K562 (cell line): ENCODE results near the gene FAM174C. TPM values are rescaled to one million over a fixed set of nuclear protein-coding genes. Genes with fewer than 3 reads are reported as not detected.

ENCODE experiments used
- CBX1 ChIP-seq: sonication (generic); IDR thresholded peaks from 2 replicates; pipeline ENCODE4 v1.6.1; 2016; ENCODE audit warnings: antibody characterized with exemption, low read depth, mild to moderate bottlenecking
- EGR1 ChIP-seq: fragments of 450-650 bp; conservative IDR thresholded peaks from 2 replicates; pipeline ENCODE4 v1.6.1; 2017; ENCODE audit warnings: mild to moderate bottlenecking
- ETS1 ChIP-seq: conservative IDR thresholded peaks from 2 replicates; pipeline ENCODE4 v1.6.1; 2011; ENCODE audit warnings: low read depth, mild to moderate bottlenecking, low read length; ENCODE audit not compliant: control insufficient read depth
- ETV6 ChIP-seq, 3 experiments: fragments of 150-350 bp in 1 of 3; sonication (generic) in 1 of 3; formaldehyde crosslinking in 1 of 3; IDR thresholded peaks; 2 replicates each; pipeline versions ENCODE4 v1.6.1 to v1.8.0; 2014 to 2022; ENCODE audit warnings: borderline replicate concordance in 2 of 3, low read depth in 2 of 3, antibody characterized with exemption in 1 of 3, low read length in 1 of 3, mild to moderate bottlenecking in 1 of 3, missing genetic modification reagents in 1 of 3
- KAT7 ChIP-seq: sonication (generic); formaldehyde crosslinking; IDR thresholded peaks from 2 replicates; pipeline ENCODE4 v1.8.0; 2022; ENCODE audit warnings: missing genetic modification reagents, mild to moderate bottlenecking, borderline replicate concordance
- MAFK ChIP-seq: IDR thresholded peaks from 2 replicates; pipeline ENCODE4 v1.6.1; 2011; ENCODE audit warnings: low read length, improper control_type of control experiment
- MAZ ChIP-seq, 2 experiments: fragments of 450-650 bp in 1 of 2; sonication (generic) in 1 of 2; formaldehyde crosslinking; IDR thresholded peaks in 1 of 2; conservative IDR thresholded peaks in 1 of 2; 2 replicates each; pipeline versions ENCODE4 v1.4.0 to v1.5.0; 2020; ENCODE audit warnings: mild to moderate bottlenecking in 1 of 2, missing genetic modification reagents in 1 of 2
- NR2C2 ChIP-seq, 2 experiments: fragments of 200-800 bp in 1 of 2; sonication (Bioruptor generic) in 1 of 2; sonication (generic) in 1 of 2; formaldehyde crosslinking in 1 of 2; IDR thresholded peaks; 2 replicates each; pipeline versions ENCODE4 v1.6.1 to v1.8.0; 2016 to 2022; ENCODE audit warnings: mild to moderate bottlenecking in 1 of 2, missing compliant biosample characterization in 1 of 2, missing genetic modification characterization in 1 of 2, missing genetic modification reagents in 1 of 2
- PATZ1 ChIP-seq: fragments of 250-450 bp; sonication (Bioruptor Pico); IDR thresholded peaks from 2 replicates; pipeline ENCODE4 v1.5.0; 2020; ENCODE audit warnings: mild to moderate bottlenecking, borderline replicate concordance
- PHF20 ChIP-seq: fragments of 450-650 bp; IDR thresholded peaks from 2 replicates; pipeline ENCODE4 v1.6.1; 2018; ENCODE audit not compliant: partially characterized antibody
- RUNX1 ChIP-seq: sonication (generic); IDR thresholded peaks from 2 replicates; pipeline ENCODE4 v1.6.1; 2016; ENCODE audit warnings: antibody characterized with exemption, low read depth
- SAP30 ChIP-seq: fragments of 200-600 bp; sonication (generic); IDR thresholded peaks from 2 replicates; pipeline ENCODE4 v1.6.1; 2012; ENCODE audit warnings: borderline replicate concordance, low read depth, mild to moderate bottlenecking, moderate library complexity, low read length, control low read depth, inconsistent platforms; ENCODE audit not compliant: insufficient read depth, poor library complexity, severe bottlenecking
- SP1 ChIP-seq: sonication (generic); formaldehyde crosslinking; IDR thresholded peaks from 2 replicates; pipeline ENCODE4 v1.8.1; 2022; ENCODE audit warnings: mild to moderate bottlenecking, missing genetic modification reagents
- SRSF3 ChIP-seq: fragments of 200-400 bp; formaldehyde crosslinking; IDR thresholded peaks from 2 replicates; pipeline ENCODE4 v1.6.1; 2016; ENCODE audit warnings: mild to moderate bottlenecking, low read length, moderate library complexity; ENCODE audit not compliant: insufficient read depth
- ZNF12 ChIP-seq: sonication (generic); formaldehyde crosslinking; IDR thresholded peaks from 2 replicates; pipeline ENCODE4 v1.4.0; 2020; ENCODE audit warnings: mild to moderate bottlenecking, missing genetic modification reagents
- ZNF282 ChIP-seq: sonication (generic); formaldehyde crosslinking; IDR thresholded peaks from 2 replicates; pipeline ENCODE4 v1.8.1; 2023; ENCODE audit warnings: missing genetic modification reagents
- ZNF77 ChIP-seq: fragments of 250-450 bp; sonication (Bioruptor Pico); IDR thresholded peaks from 2 replicates; pipeline ENCODE4 v1.5.0; 2020
- polyA plus RNA-seq, 8 experiments: library from polyadenylated mRNA; depleted of rRNA in 4 of 8; stranded (reverse) in 5 of 8; unstranded in 3 of 8; fragments of >200 nt; fragmentation: Nextera tagmentation in 2 of 8; fragmentation: Illumina TruSeq in 1 of 8; extraction: Ambion mirVana in 2 of 8; extraction: Trizol in 1 of 8; gene quantifications; 2 replicates each; pipeline versions ENCODE4 v1.2.1 to v1.2.3, GENCODE V29; 2011 to 2014; ENCODE audit warnings: inconsistent platforms in 1 of 8, missing spikeins in 1 of 8
- total RNA-seq, 7 experiments: library from RNA; depleted of rRNA in 6 of 7; stranded (reverse); fragments of >200 nt in 6 of 7; fragmentation: Illumina TruSeq in 2 of 7; extraction: Trizol in 2 of 7; gene quantifications; 2 replicates each; pipeline versions ENCODE4 v1.2.1 to v1.2.3, GENCODE V29; 2011 to 2021; ENCODE audit warnings: low replicate concordance in 1 of 7
- TF ChIP-seq, protein P1 (sequence below): fragments of 450-650 bp; IDR thresholded peaks from 2 replicates; pipeline ENCODE4 v1.6.1; 2016; ENCODE audit warnings: borderline replicate concordance
- TF ChIP-seq, protein P2 (sequence below), 2 experiments: fragments of 250-450 bp in 1 of 2; fragments of 450-650 bp in 1 of 2; sonication (Bioruptor Pico) in 1 of 2; IDR thresholded peaks; 2 replicates each; pipeline versions ENCODE4 v1.6.1 to v1.8.0; 2016 to 2021; ENCODE audit warnings: mild to moderate bottlenecking in 2 of 2, moderate library complexity in 2 of 2, missing compliant biosample characterization in 1 of 2, missing genetic modification characterization in 1 of 2

FAM174C gene
- total and polyA plus RNA-seq, 9 of the 15 experiments (the other 6 are each of a cell fraction or from before 2014, with no cell fraction given): 0.66 to 89.6 (median 20.3) TPM

GRCh38 chr19:1259206-1259875 lies 16.0 kb upstream of the FAM174C start (continued):
- TF ChIP-seq ZNF77 (CRISPR knock-in tag) (no peak), SP1 (peak; percentile 61), ZNF12 (no peak), PHF20 (peak; percentile 67), PATZ1 (CRISPR knock-in tag) (no peak; the same call in 1 of the 2 replicates), SRSF3 (no peak), MAZ (CRISPR knock-in tag; conservative IDR thresholded peaks at IDR 0.05 in 1 of 2, IDR thresholded peaks at IDR 0.05 in 1 of 2) (peak; percentile 22 to 88; a peak in 3 of 4 replicates), SAP30 (peak; percentile 65), KAT7 (no peak), MAFK (no peak), ETV6 (IDR thresholded peaks at IDR 0.05; ENCODE audit: borderline replicate concordance in 1 of 2, low read depth in 2 of 2, low read length in 1 of 2) (peak; percentile 57 to 73; a peak in 2 of 4 replicates), ETV6 (CRISPR knock-in tag; IDR thresholded peaks at IDR 0.05; ENCODE audit: borderline replicate concordance) (no peak), ZNF282 (0 out of 2 replicates have a peak, but pooled peaks have one; percentile 33), EGR1 (peak; percentile 28), NR2C2 (CRISPR knock-in tag; IDR thresholded peaks at IDR 0.05) (peak; percentile 31; the same call in 1 of the 2 replicates), NR2C2 (tag; IDR thresholded peaks at IDR 0.05) (no peak), CBX1 (0 out of 2 replicates have a peak, but pooled peaks have one; percentile 44), RUNX1 (peak; percentile 62; the same call in 1 of the 2 replicates), ETS1 (peak; percentile 36; the same call in 1 of the 2 replicates)
- TF ChIP-seq, protein P1, sequence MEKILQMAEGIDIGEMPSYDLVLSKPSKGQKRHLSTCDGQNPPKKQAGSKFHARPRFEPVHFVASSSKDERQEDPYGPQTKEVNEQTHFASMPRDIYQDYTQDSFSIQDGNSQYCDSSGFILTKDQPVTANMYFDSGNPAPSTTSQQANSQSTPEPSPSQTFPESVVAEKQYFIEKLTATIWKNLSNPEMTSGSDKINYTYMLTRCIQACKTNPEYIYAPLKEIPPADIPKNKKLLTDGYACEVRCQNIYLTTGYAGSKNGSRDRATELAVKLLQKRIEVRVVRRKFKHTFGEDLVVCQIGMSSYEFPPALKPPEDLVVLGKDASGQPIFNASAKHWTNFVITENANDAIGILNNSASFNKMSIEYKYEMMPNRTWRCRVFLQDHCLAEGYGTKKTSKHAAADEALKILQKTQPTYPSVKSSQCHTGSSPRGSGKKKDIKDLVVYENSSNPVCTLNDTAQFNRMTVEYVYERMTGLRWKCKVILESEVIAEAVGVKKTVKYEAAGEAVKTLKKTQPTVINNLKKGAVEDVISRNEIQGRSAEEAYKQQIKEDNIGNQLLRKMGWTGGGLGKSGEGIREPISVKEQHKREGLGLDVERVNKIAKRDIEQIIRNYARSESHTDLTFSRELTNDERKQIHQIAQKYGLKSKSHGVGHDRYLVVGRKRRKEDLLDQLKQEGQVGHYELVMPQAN: peak; percentile 35; the same call in 1 of the 2 replicates
- TF ChIP-seq, protein P2, sequence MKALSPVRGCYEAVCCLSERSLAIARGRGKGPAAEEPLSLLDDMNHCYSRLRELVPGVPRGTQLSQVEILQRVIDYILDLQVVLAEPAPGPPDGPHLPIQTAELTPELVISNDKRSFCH (CRISPR knock-in tag; IDR thresholded peaks at IDR 0.05): no peak
- TF ChIP-seq, protein P2 (tag; IDR thresholded peaks at IDR 0.05): peak; percentile 28; the same call in 1 of the 2 replicates
